Measurements from ENCODE around the gene REELD1.

Gene REELD1

GRCh38 chr4:146214238-146214637 lies at the start of gene REELD1:
Gene REELD1, plus strand, starts transcription at chr4:146214538. Its CDS starts 2,415 bp downstream, at chr4:146216953.
- TF ChIP-seq ZFX (IDR thresholded peaks at IDR 0.05; ENCODE audit: borderline replicate concordance), result no peak
- TF ChIP-seq, protein P1, sequence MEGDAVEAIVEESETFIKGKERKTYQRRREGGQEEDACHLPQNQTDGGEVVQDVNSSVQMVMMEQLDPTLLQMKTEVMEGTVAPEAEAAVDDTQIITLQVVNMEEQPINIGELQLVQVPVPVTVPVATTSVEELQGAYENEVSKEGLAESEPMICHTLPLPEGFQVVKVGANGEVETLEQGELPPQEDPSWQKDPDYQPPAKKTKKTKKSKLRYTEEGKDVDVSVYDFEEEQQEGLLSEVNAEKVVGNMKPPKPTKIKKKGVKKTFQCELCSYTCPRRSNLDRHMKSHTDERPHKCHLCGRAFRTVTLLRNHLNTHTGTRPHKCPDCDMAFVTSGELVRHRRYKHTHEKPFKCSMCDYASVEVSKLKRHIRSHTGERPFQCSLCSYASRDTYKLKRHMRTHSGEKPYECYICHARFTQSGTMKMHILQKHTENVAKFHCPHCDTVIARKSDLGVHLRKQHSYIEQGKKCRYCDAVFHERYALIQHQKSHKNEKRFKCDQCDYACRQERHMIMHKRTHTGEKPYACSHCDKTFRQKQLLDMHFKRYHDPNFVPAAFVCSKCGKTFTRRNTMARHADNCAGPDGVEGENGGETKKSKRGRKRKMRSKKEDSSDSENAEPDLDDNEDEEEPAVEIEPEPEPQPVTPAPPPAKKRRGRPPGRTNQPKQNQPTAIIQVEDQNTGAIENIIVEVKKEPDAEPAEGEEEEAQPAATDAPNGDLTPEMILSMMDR (IDR thresholded peaks at IDR 0.05), result no peak
- H3K27ac ChIP-seq, result no peak within 1 kb of the TSS

- TF ChIP-seq, protein P1 (IDR thresholded peaks at IDR 0.05), result no peak
- TF ChIP-seq ZFX (IDR thresholded peaks at IDR 0.05; ENCODE audit: borderline replicate concordance), result no peak
- no peak overlapping the region for H3K27ac ChIP-seq
Observed at GRCh38 chr4:146165221-146165620, 49.1 kb upstream of the REELD1 start.

- TF ChIP-seq, protein P1 (IDR thresholded peaks at IDR 0.05), result no peak
- no peak for TF ChIP-seq ZFX (IDR thresholded peaks at IDR 0.05; ENCODE audit: borderline replicate concordance)
- H3K27ac ChIP-seq, result no peak overlapping the region
Observed at GRCh38 chr4:146165840-146166239, 48.5 kb upstream of the REELD1 start.

GRCh38 chr4:146170149-146170548 lies 44.2 kb upstream of the REELD1 start:
- TF ChIP-seq, protein P1 (IDR thresholded peaks at IDR 0.05), result no peak
- no peak for TF ChIP-seq ZFX (IDR thresholded peaks at IDR 0.05; ENCODE audit: borderline replicate concordance)
- no peak overlapping the region for H3K27ac ChIP-seq

DNA sequence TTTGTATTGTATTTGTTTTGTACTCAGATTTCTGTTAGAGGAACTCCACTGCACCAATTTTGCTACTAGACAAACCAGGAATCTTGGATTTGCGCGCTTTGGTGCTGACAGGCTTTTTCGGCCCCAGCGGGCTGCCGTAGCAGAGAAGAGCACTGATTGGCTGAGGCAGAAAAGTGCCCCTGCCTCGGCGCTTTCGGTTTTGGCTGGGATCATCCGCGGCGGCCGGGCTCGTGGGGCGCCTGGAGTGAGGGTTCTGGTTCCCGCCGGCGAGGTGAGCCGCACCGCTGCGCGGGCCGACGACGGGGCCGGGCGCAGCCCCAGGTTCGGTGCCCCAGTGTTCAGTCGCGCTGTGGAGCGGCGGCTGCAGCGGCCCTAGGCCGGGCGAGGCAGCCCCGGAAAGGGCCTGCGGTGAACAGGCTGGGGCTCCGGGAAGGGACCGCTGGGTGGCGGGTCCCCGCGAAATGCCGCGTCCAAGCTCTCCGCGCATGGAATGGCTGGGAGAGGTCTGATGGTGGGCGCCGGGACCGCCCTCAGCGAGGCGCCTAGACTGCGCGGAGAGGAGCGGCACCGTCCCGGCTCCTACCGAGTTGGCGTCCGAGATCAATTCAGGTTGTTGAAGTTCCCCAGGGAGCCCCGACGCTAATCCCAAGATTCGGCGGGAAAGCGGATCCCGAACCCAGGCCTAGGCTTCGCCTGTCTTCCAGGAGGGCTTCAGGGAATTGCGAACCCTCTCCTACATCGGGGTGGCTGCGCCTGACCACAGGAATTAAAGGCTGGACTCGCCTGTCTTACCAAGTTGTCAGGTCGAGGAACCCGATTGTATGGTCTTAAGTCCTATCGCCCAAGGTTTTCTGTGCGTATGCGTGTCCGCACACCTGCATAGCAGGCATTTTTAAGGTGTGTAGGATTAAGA lies 38.5 kb upstream of the REELD1 start, which contains the start of gene LSM6:
TSS of gene LSM6 (plus strand) at position 178 of the 913 bp plus-strand sequence. CDS start 7,204 bp downstream, outside the sequence.
- TF ChIP-seq, protein P1 (IDR thresholded peaks at IDR 0.05), result peak; percentile 14; the same call in 1 of the 2 replicates
- TF ChIP-seq ZFX (IDR thresholded peaks at IDR 0.05; ENCODE audit: borderline replicate concordance), result no peak
- H3K27ac ChIP-seq, result peak within 1 kb of the TSS; percentile 55

GRCh38 chr4:146176891-146177290 lies 37.4 kb upstream of the REELD1 start:
- no peak overlapping the region for H3K27ac ChIP-seq
- TF ChIP-seq, protein P1 (IDR thresholded peaks at IDR 0.05), result no peak
- no peak for TF ChIP-seq ZFX (IDR thresholded peaks at IDR 0.05; ENCODE audit: borderline replicate concordance)

GRCh38 chr4:146178126-146178525 lies 36.2 kb upstream of the REELD1 start:
- TF ChIP-seq, protein P1 (IDR thresholded peaks at IDR 0.05), result no peak
- no peak for TF ChIP-seq ZFX (IDR thresholded peaks at IDR 0.05; ENCODE audit: borderline replicate concordance)
- no peak overlapping the region for H3K27ac ChIP-seq
